ENCODE data around the gene PSMA3. TPM values are rescaled to one million over a fixed set of nuclear protein-coding genes. Genes with fewer than 3 reads are reported as not detected.
A peak's percentile ranks its signal among the peaks of the same experiment; 100 is the strongest.

Gene PSMA3
- total and polyA plus RNA-seq, 10 of the 15 experiments (the other 5 are each of a cell fraction or from before 2014, with no cell fraction given): 142 to 936 (median 400) TPM

GRCh38 chr14:58200480-58200841 is 44.2 kb upstream of the PSMA3 start:
- POLR2A ChIA-PET: interaction anchor here (1.0 to 1.6 kb wide), 2 partner anchors 38 to 40 kb away, joined by 3 to 4 read pairs; no protein-coding TSS in a partner anchor
- CTCF ChIA-PET: interaction anchor here (1.0 kb wide), 1 partner anchor 33 kb away, joined by 3 read pairs; no protein-coding TSS in a partner anchor
- Histone ChIP-seq H4K20me1 (ENCODE audit: control insufficient read depth, insufficient read depth) (no peaks in the 10 kb centered on the region), H3K4me1 (ENCODE audit: control insufficient read depth, insufficient read depth, low read length) (no peaks in the 10 kb centered on the region; the same call in 1 of the 2 replicates), H3K27me3 (replicated peaks in 1 of 2; ENCODE audit: control insufficient read depth in 2 of 2, insufficient read depth in 2 of 2, low read length in 1 of 2) (no peaks in the 10 kb centered on the region), H3K4me2 (ENCODE audit: control insufficient read depth, insufficient read depth) (peak overlapping the region; percentile 46), H3K4me3 (peak overlapping the region; percentile 96), H3K27ac (ENCODE audit: control insufficient read depth, insufficient read depth) (peak overlapping the region; percentile 70), H3K9me3 (replicated peaks; ENCODE audit: control insufficient read depth, insufficient read depth, low read length) (no peaks in the 10 kb centered on the region), H3K36me3 (ENCODE audit: control insufficient read depth in 2 of 2, insufficient read depth in 2 of 2, low read length in 1 of 2) (no peaks in the 10 kb centered on the region), H3K9ac (ENCODE audit: control insufficient read depth, insufficient read depth, low read length) (peak overlapping the region; percentile 81), H3K79me2 (ENCODE audit: control insufficient read depth, insufficient read depth, low read length) (peaks cover 20% of the 10 kb centered on the region), H2AFZ (ENCODE audit: control insufficient read depth, low read depth, low read length) (peak overlapping the region; percentile 98)
- ATAC-seq (peak; percentile 44), DNase-seq (ENCODE audit: low read depth, low spot score) (no peak), FAIRE-seq (no peak)
- WGBS (ENCODE audit: insufficient coverage, insufficient replicate concordance, low lambda C conversion rate, missing lambda C conversion rate): under 1% methylated on average over 11 of the region's 11 CpGs
- BruUV-seq (replicated peaks): no TSS peak
- SMC1A ChIA-PET (ENCODE audit: uncharacterized antibody, unreplicated experiment): interaction anchor here (1.0 to 1.2 kb wide), 2 partner anchors 12 to 46 kb away, joined by 3 read pairs; no protein-coding TSS in a partner anchor
- RAD21 ChIA-PET (ENCODE audit: unreplicated experiment): interaction anchor here (1.2 to 1.5 kb wide), 2 partner anchors 29 to 98 kb away, joined by 3 to 4 read pairs; partner anchors contain the start of gene ARID4A
- intact Hi-C loops (cut with micrococcal nuclease; ENCODE audit: unreplicated experiment) (loop anchor here (5.0 kb wide), 2 partner anchors 37 to 1147 kb away; no protein-coding TSS in a partner anchor), in situ Hi-C loops (cut with MboI) (no loop called here)
- no peak for TF ChIP-seq E2F4 (IDR thresholded peaks at IDR 0.05; ENCODE audit: low read depth, low read length)
- TF ChIP-seq ZBTB4 (CRISPR knock-in tag; IDR thresholded peaks at IDR 0.05): no peak
- TF ChIP-seq USF1 (IDR thresholded peaks at IDR 0.05; ENCODE audit: borderline replicate concordance, extremely low read length, insufficient read depth, low read depth, low read length): no peak
- TF ChIP-seq BCL11A (IDR thresholded peaks at IDR 0.05; ENCODE audit: low read depth, low read length): no peak
- TF ChIP-seq FOXM1 (IDR thresholded peaks at IDR 0.05; ENCODE audit: low read depth, low read length): no peak
- TF ChIP-seq EGR1 (IDR thresholded peaks at IDR 0.05; ENCODE audit: borderline replicate concordance in 1 of 2, low read depth in 2 of 2, low read length in 2 of 2): no peak
- TF ChIP-seq SMAD1 (IDR thresholded peaks at IDR 0.05; ENCODE audit: low read depth, partially characterized antibody): no peak
- no peak for TF ChIP-seq STAT1 (conservative IDR thresholded peaks at IDR 0.05)
- TF ChIP-seq JUNB (IDR thresholded peaks at IDR 0.05): no peak
- TF ChIP-seq BCL3 (IDR thresholded peaks at IDR 0.05; ENCODE audit: borderline replicate concordance, insufficient read depth, low read depth, low read length, poor library complexity, severe bottlenecking): no peak
- no peak for TF ChIP-seq TCF3 (IDR thresholded peaks at IDR 0.05; ENCODE audit: borderline replicate concordance, insufficient read depth, low read depth, low read length)
- no peak for TF ChIP-seq NR2C2 (IDR thresholded peaks at IDR 0.05; ENCODE audit: borderline replicate concordance, control insufficient read depth, insufficient read length, low read depth)
- TF ChIP-seq PAX5 (IDR thresholded peaks at IDR 0.05; ENCODE audit: borderline replicate concordance, low read depth, low read length): no peak
- no peak for TF ChIP-seq USF2 (IDR thresholded peaks at IDR 0.05; ENCODE audit: borderline replicate concordance, low read depth, low read length)
